Mucosa of descending colon (tissue), 3 donors: ENCODE measurements around the gene PPRC1. TPM values are rescaled to one million over a fixed set of nuclear protein-coding genes. Genes with fewer than 3 reads are reported as not detected.

ENCODE experiments used
- ATAC-seq: fragments of 200-7000 bp; cut with Tn5 transposase; one replicate; pipeline ENCODE4 v1.9.1; 2020; ENCODE audit warnings: mild to moderate bottlenecking, moderate library complexity
- DNase-seq, 3 donors: peaks; one replicate each; pipeline ENCODE4 v3.0.0-alpha.2; 2020
- H3K36me3 ChIP-seq: fragments of 200-600 bp; one replicate; pipeline ENCODE4 v1.8.0; 2021; ENCODE audit warnings: low read depth, mild to moderate bottlenecking
- H3K4me1 ChIP-seq: fragments of 200-600 bp; one replicate; pipeline ENCODE4 v1.8.0; 2021; ENCODE audit warnings: low read depth, mild to moderate bottlenecking
- H3K4me3 ChIP-seq: fragments of 200-600 bp; one replicate; pipeline ENCODE4 v1.8.0; 2021; ENCODE audit warnings: mild to moderate bottlenecking
- H3K9me3 ChIP-seq: fragments of 200-600 bp; one replicate; pipeline ENCODE4 v1.8.0; 2021; ENCODE audit warnings: mild to moderate bottlenecking
- intact Hi-C, 2 donors: fragments of 100-400 bp; cut with DNase I in 1 of 2; cut with micrococcal nuclease in 1 of 2; formaldehyde crosslinking; loops; one replicate each; pipeline versions ENCODE4 v1.11.0 to v1.11.1; 2022; cut with DNase I, micrococcal nuclease
- total RNA-seq, 3 donors: library from RNA; stranded (reverse); fragmentation: NEBNext Ultra II Directional in 2 of 3; extraction: Animal tissue kit (Norgen Biotek cat#: 25700) in 2 of 3; gene quantifications; one replicate each; pipeline versions ENCODE4 v1.2.1 to v1.2.4, GENCODE V29; 2021 to 2023
- TF ChIP-seq, protein P1 (sequence below): fragments of 200-600 bp; IDR thresholded peaks from one replicate; pipeline ENCODE4 v1.8.0; 2022; ENCODE audit warnings: antibody characterized with exemption, mild to moderate bottlenecking
- donor health status: DM: no; HTN: no; CAD: no; lungs with moderate emphysema.
- donor health status: DM: no; HTN: no; CAD: no.
- donor health status: DM: no; HTN: yes; CAD: no.

Gene PPRC1
- total RNA-seq, 3 donors from 2014 or later: 17.1 to 30.3 (median 20.3) TPM

DNA sequence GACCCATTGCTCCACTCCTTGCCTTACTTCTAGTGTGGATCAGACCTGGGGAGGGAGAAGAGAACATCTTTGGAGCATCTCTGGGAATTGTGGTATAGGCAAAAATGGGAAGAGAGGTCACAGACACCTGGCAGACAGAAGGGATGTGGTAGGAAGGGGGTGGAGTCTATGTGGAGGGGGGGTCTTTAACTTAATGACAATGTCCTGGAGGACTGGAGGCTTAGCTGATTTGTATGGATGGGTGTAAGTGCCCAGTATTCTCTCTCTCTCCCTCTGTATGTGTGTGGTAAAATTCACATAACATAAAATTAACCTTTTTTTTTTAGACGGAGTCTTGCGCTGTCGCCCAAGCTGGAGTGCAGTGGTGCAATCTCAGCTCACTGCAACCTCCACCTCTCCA, 9.6 kb upstream of the PPRC1 start:
- Histone ChIP-seq H3K9me3 (no peaks in the 10 kb centered on the region), H3K36me3 (no peaks in the 10 kb centered on the region), H3K4me3 (no peak overlapping the region), H3K4me1 (peaks cover 7% of the 10 kb centered on the region)
- intact Hi-C loops: no loop called here
- DNase-seq (no peak), ATAC-seq (no peak)
- TF ChIP-seq, protein P1, sequence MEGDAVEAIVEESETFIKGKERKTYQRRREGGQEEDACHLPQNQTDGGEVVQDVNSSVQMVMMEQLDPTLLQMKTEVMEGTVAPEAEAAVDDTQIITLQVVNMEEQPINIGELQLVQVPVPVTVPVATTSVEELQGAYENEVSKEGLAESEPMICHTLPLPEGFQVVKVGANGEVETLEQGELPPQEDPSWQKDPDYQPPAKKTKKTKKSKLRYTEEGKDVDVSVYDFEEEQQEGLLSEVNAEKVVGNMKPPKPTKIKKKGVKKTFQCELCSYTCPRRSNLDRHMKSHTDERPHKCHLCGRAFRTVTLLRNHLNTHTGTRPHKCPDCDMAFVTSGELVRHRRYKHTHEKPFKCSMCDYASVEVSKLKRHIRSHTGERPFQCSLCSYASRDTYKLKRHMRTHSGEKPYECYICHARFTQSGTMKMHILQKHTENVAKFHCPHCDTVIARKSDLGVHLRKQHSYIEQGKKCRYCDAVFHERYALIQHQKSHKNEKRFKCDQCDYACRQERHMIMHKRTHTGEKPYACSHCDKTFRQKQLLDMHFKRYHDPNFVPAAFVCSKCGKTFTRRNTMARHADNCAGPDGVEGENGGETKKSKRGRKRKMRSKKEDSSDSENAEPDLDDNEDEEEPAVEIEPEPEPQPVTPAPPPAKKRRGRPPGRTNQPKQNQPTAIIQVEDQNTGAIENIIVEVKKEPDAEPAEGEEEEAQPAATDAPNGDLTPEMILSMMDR: no peak

DNA sequence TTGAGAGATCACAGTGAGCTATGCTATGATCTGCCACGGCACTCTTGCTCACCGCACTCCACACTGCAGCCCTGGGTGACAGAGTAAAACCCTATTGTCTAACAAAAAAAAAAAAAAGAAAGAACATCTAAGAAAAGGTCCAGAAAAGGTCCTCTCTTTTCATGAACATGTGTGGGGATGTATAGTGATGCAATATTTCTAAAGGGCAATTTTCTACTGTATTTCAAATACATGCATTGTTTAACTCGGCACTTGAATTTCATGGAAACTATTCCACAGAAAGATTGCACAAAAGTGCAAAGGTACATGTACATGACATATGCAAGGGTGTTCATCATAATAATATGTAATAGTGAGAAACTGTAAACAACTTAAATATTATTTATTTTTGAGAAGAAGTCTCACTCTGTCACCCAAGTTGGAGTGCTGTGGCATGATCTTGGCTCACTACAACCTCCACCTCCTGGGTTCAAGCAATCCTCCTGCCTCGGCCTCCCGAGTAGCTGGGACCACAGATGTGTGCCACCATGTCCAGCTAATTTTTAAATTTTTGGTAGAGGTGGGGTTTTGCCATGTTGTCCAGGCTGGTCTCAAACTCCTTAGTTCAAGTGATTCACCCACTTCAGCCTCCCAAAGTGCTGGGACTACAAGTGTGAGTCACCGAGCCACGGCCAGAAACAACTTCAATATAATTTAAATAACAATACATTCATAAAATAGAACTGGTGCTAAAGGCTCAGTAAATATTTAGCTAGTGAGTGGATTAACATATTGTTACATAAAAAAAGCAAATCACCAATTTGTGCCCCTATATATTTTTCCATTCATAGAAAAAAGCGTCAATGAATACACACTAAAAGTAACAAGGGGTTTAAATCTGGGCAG, 1.3 kb upstream of the PPRC1 start:
- Histone ChIP-seq H3K4me1 (peaks cover 15% of the 10 kb centered on the region), H3K4me3 (no peak overlapping the region), H3K9me3 (no peaks in the 10 kb centered on the region), H3K36me3 (no peaks in the 10 kb centered on the region)
- TF ChIP-seq, protein P1: no peak
- no peak for ATAC-seq
- intact Hi-C loops: no loop called here
- no peak for DNase-seq

DNA sequence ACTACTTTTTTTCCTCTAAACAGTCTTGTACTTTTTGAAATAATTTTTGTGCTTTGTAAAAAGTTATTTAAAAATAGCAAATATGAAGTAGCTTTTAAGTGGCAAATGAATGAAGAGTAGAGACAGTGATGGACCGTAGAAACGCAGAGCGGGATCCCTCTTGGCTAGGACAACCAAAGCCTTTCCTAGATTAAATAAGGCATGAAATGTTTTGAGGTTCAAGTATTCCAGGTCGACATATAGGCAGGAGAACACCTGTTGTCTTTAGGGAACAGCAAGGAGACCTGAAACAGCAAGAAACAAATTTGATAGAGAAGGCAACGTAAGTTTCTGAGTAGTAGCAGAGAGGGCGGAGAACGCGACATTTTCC, 662 bp upstream of the PPRC1 start:
- ATAC-seq: no peak
- no peak for DNase-seq
- Histone ChIP-seq H3K36me3 (no peaks in the 10 kb centered on the region), H3K9me3 (no peaks in the 10 kb centered on the region), H3K4me3 (no peak overlapping the region), H3K4me1 (peaks cover 15% of the 10 kb centered on the region)
- intact Hi-C loops: no loop called here
- TF ChIP-seq, protein P1: no peak

DNA sequence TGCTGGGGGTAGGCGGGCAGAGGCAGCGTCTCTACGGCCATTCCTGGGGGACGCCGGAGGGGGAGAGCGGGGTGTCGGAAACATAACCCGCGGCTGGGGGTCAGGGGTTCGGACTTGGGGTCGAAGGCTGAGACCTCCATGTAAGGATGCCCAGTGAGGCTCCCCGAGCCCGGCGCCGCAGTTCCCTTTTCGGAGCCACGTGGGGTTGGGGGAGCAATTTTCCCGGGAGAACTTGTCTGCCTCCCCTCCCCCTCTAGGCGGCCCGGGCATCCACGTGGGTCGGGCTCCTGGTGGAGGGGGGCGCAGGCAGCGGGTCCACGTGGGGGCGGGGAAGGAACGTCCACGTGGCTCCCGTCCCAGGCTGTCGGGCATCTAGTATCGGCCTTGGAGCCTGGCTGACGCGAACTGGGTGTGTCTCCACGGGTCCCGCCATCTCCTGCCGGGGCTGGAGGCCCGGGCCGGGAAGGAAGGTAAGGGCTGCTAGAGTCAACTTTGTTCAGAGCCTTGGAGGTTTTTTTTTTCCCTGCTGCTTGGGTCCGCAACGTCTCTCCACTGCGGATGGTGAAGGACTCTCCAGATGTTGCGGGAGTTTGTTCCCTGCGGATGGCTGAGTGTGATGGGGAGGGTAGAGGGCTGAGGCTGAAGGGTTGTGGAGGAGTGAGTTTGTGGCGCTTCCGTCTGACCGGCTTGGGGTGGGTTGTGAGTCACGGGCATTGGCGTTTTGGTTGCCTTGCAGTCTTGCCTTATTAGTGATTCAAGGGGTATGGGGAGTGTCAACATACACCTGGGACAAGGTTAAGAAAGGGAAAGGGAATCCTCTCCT, 744 bp downstream of the PPRC1 start:
- Histone ChIP-seq H3K4me3 (peak overlapping the region; percentile 96), H3K4me1 (peaks cover 15% of the 10 kb centered on the region), H3K9me3 (no peaks in the 10 kb centered on the region), H3K36me3 (no peaks in the 10 kb centered on the region)
- DNase-seq (peak; percentile 73 to 84 (median 78)), ATAC-seq (peak; percentile 61)
- TF ChIP-seq, protein P1: no peak
- intact Hi-C loops: no loop called here

DNA sequence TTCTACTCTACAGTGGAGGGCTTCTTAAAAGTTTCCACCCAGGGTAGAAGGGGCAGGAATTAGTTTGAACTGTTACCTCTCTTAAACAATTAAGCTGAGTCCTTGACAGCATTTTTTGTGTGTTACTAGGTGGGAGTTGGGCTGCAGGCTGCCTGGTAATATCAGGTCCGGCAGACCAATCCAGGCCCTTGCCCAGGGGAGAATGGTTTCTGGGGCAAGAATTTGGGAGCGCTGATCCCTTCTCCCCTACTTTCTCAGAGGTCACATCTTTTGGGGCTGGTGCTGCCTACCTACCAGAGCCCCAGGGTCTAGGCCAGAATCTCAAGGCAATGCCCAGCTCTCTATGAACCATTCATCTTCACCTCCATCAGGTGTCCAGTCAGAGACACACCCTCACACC, 1.6 kb downstream of the PPRC1 start:
- Histone ChIP-seq H3K4me1 (peaks cover 15% of the 10 kb centered on the region), H3K36me3 (no peaks in the 10 kb centered on the region), H3K4me3 (no peak overlapping the region), H3K9me3 (no peaks in the 10 kb centered on the region)
- intact Hi-C loops: no loop called here
- ATAC-seq (no peak), DNase-seq (no peak)
- TF ChIP-seq, protein P1: no peak
